Liver (tissue), 2 donors: ENCODE measurements around the gene ADGRG3.

Experiments
- TAF1 ChIP-seq: conservative IDR thresholded peaks from 2 replicates; pipeline ENCODE4 v1.6.1; 2016; ENCODE audit warnings: antibody characterized with exemption, mild to moderate bottlenecking
- YY1 ChIP-seq: IDR thresholded peaks from 2 replicates; pipeline ENCODE4 v1.6.1; 2016; ENCODE audit warnings: antibody characterized with exemption, mild to moderate bottlenecking
- donor health status: healthy.

GRCh38 chr16:57621521-57622271, 46.4 kb upstream of the ADGRG3 start:
- TF ChIP-seq TAF1 (no peak), YY1 (no peak)
